Activated CD8-positive, alpha-beta memory T cell treated with anti-CD3 and anti-CD28 coated beads for 48 hours (primary cell): ENCODE data around the gene SPNS3.

Experiments used
- DNase-seq, 3 experiments: peaks; one replicate each; pipeline ENCODE4 v3.0.0-alpha.2; 2020; ENCODE audit warnings: low read depth in 2 of 3, low spot score in 2 of 3

Gene SPNS3

DNA sequence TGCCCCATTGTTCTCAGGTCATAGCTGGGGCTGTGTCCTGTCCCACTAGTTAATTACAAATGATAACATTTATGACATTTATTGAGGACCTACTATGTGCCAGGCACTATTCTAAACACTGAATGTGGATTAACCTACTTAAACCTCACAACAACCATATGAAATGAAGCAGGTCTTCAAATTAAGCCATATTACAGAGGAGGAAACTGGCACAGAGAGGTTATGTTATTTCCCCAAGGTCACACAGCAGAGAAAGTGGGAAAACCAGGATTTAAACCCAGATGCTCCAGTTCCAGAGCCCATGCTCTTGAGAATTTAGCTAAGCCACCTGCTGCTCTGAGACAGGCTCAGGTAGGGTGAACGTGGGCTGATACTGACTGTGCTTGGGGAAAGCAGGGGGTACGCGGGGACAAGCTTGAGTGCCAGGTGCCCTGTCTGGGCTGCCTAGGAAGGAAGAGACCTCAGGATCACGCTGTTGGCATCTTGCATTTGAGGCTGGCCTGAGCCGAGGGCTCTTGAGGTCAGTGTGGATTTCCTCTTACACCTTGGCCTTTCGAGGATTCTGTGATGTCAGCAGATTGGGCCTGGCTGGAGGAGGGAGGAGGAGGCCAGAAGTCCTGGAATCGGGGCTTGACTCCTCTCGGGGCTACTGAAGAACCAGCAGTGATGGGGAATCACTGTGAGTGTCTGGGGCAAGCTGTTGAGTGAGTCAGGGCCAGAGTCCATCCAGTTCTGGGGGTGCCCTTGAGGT lies 73.8 kb downstream of the SPNS3 start:
- DNase-seq, result no peak

DNA sequence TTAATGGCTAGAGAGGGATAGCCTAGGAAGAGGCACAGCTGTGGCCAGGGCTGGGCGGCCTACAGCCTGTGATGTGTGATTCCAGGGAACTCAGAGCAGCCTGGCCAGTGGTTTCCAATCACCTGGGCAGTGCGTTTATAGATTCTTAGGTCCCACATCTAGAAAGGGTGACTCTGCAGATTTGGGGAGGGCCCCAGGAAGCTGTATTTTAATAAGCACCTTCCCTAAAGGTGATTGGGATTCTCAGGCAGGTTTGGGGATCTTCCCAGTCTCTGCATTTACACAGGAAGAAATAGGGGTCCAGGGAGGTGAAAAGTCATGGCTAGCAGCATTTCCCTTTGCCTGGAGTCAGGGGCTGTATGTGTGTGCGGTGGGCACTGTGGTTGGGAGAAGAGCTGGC lies 74.5 kb downstream of the SPNS3 start:
- no peak for DNase-seq

DNA sequence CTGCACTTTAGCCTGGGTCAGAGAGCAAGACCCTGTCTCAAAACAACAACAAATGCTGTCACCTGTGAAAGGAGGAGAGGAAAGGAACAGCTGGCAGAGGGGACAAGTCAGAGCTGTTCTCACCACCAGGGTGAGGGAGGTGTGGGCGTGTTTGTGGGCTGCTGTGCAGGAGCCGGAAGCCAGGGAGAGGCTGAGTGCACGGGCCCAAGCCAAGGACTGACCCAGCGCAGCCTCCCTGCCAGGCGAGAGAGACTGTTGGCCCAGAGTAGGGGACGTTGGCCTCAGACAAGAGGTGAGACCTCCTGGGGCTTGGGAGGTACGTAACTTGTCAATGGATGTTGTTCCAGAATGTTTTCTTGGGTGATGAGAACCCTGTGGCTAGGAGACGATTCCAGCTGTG lies 75.7 kb downstream of the SPNS3 start:
- no peak for DNase-seq

DNA sequence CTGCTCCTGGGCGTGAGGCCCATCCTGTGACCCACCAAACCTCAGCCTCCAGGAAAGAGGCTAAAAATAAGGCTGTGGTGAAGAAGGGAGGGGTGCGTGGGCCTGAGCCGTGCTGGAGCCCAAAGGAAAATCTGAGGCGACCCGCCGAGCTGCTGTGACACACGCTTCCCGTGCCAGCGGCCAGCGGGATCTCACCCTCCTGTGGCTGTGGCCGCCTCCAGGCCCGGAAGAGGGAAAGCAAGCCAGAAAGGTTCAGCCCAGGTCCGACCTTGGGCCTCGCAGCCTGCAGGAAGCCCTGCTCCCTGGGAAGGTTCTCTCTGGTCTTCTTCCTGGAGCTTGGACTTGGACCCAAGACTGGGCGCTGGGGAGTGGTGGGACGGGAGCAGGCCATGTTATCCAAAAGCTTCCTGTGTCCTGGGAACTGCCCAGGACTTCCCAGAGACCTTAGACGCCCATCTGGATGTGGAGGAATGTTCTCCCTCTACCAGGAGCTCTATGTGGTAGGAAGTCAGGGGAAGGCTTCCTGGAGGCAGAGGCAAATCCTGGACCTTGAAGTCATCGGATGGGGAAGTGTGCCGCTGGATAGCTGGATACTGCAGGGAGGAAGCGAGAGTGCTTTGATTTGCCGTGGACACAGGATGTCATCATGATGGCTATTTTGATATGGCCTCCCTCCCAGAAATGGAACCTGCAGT lies 76.3 kb downstream of the SPNS3 start:
- no peak for DNase-seq

DNA sequence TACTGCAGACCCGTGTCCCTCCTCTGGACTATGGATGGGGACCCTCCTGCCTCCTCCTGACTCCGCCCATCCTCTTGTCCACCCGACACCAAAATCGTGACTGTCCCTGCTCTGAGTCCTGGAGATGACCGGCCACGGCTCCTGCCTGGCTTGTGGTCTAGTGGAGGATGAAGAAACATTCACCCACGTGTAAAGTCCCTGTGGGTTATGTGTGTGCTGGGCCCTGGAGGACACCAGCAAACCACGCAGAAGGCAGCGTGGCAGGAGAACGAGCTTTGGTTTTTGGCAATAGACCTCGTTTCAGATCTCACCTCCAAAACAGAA lies 76.8 kb downstream of the SPNS3 start:
- no peak for DNase-seq

DNA sequence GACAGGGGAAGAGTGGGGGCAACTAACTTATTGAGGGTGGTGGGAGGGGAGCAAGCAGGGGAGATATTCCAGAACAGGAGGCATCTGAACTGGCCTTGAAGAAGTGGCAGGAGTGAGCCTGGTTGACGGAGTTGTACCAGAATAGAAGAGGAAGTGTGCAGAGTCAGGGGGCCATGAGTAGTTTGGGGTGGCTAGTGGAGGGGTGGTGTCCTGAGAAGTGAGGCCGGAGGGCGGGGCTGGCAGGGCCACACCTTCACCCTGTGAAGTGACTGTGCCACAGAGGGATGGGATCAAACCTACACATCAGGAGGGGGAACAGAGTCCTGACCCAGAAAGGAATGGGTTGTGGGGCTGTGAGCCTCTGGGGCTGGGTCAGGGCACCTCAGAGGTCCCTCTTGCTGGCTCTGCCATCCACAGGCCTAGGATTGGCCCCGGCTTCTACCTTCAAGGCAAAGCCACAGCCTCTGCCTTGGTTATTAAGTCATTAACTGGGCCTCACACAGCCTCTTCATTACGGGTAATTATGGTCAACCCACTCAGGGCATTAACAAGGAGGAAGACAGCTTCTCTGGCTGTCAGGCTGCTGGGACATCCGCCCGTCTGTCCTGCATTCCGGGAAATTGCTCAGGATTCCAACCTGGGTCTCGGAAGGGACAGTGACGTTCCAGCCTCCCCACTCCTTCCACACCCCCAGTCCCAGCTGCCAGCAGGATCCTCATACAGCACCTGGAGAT lies 77.6 kb downstream of the SPNS3 start:
- no peak for DNase-seq

DNA sequence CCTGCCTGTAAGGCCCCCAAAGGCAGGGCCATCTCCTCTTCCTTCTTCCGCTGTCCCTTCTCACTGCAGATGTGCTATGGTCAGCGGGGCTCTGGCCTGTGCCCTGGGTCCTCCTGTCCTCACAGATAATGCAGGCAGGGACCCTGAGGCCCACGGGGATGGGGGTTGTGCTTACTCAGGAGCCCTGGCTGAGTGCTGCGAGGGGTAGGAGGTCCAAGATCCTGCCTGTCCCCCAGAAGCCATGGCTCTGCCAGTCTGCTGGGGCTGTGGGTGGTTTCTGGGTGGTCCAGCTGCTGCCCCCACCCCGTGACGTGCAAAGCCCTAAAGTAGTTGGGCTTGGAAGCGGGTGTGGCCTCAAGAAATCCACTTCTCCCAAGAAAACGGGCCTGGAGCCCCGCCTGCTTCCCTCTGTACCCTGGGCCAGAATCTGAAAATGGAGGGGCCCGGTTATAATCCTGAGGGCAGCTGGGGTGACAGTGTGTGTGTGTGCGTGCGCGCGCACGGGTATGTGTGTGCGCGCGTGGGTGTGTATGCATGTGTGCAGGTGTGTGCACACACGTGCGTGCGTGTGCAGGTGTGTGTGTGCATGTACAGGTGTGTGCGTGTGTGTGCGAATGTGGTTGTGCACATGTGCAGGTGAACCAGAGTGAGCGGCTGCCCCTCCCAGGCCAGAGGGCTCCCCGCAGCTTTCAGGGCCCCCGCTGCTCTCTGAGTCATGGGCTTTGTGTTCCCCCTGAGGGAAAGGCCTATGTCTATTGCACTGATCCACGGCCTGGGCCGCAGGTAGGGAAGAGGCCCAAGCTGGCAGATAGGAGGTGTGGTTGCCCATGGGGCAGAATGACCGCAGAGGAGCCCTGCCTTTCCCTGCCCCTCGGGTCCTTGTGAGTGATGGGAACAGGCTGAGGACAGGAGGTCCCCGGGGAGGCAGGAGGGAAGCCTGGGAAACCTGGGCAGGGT lies 78.7 kb downstream of the SPNS3 start:
- no peak for DNase-seq

DNA sequence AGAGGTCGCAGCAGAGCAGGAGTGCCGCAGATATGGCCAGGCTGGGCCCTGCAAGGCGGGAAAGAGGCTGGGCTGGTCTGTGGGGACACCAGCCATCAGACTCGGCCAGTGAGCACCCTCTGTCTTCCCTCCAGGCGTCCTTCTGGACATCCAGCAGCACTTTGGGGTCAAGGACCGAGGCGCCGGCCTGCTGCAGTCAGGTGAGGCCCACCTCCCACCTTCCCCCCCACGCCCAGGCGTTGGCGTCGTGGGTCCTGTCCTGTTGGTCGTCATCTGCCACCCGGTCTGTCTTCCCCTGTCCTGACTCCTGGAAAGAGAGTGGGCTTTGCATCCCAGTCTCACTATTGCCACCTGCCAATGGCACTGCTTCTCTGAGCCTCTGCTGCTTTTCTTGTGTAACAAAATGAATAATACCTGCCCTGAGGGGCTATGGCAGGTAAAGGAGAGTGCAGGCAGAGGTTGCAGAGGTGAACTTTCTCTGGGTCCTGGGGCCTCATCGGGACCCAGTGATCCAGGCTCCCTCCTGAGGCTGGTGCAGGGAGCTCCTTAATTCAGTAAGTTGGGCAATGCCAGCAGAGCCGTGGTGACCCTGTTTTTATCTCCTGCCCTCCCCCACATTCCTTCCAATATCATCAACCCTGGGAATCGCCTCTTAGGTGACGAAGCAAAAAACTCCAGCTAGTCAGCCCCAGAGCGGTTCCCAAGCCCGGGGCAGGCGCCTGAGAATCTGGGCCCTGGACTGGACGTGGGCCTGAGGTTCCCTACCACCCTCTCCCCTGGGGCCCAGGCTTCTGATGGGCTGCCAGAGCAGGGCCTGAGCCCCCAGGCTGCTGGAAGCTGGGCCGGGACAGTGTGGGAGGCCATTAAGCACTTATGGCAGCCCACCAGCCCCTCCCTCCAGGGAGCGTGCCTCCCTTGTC lies 79.6 kb downstream of the SPNS3 start:
- no peak for DNase-seq

DNA sequence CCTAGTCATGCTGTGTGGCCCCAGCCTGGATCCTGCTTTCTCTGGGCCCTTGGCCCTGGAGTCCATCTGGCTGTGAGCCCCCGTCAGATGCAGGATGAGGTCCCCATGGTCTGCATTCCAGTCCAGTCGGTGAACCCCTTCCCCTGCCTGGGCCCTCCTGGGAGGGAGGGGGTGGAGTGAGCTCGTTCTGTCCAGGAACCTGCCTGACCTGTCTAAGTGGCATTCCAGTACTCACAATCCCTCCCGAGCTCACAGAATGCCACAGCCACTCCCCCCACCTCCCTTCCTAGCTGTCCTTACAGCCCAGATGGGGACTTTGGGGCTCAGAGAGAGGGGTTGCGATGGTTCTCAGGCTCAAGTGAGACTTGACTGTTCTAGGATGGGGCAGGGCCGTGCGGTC lies 80.5 kb downstream of the SPNS3 start:
- DNase-seq, result no peak

DNA sequence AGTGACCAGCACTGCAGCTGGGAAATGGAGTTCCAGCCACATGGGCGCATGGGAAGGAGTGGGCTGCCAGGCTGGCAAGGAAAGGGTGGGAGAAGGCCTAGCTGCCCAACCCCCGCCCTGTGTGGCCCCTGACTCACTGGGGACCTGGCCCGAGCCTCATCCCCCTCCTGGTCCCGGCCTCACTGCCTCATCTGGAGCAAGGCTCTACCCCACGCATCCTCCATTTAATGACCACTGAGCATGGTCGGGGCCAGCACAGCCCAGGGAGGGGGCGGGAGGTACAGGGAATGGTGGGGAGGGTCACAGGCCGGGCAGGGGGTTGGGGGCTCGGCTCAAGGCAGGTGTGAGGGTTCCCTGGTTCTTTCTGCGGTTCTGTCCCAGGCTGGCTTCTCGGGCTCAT lies 81.0 kb downstream of the SPNS3 start:
- DNase-seq, result no peak

DNA sequence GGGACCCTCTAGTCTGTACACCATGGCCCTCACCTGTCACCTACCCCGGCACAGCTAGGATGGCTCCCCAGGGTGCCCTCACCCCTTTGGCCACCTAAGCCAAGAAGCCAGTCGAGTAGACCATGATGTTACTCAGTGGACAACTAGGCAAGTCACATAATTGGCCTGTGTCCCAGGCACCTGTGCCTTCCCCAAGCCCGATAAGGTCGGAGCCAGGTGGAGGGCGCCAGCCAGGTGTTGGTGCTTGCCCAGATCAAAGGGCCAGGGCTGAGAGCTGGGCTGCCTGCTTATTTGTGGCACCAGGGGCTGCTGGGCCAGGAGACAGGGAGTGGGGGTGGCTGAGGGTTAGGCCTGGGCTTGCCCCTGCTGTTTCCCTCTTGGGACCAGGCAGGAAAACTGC lies 81.8 kb downstream of the SPNS3 start:
- DNase-seq, result no peak

DNA sequence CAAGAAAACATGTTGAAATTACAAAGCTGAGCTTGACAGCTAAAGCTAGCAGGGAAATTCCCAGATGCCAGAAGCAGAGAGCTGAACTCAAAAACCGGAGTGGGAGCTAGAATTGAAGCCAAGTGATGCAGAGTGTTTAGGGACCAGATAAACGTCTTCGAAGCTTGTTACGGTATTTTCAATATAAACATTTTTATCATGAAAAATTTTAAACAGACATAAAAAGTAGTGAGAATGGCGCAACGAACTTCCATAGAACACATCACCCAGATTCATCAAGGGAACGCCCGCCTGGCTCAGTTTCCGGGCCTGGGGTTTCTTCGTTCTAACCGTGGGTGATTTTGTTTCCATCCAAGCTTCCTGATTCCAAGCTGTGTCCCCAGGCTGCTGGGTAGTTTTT lies 83.0 kb downstream of the SPNS3 start:
- no peak for DNase-seq

DNA sequence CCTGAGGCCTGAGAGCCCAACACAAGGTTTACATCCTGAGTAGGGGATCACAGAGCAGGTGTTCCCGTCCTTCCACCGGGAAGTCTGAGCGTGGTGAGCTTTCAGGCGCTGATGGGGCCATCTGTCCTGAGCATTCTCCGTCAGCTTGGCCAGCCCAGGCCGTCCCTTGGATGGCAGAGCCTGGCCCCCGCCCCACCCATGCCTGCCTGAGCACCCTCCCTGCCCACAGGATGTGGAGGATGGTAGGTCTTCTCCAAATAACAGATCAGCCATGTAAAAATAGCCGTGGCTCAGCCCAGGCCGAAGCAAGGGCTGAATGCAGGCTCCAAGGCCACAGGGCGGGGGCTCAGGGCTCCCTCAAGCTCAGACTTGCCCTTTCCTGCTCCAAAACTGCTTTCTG lies 85.2 kb downstream of the SPNS3 start:
- no peak for DNase-seq

DNA sequence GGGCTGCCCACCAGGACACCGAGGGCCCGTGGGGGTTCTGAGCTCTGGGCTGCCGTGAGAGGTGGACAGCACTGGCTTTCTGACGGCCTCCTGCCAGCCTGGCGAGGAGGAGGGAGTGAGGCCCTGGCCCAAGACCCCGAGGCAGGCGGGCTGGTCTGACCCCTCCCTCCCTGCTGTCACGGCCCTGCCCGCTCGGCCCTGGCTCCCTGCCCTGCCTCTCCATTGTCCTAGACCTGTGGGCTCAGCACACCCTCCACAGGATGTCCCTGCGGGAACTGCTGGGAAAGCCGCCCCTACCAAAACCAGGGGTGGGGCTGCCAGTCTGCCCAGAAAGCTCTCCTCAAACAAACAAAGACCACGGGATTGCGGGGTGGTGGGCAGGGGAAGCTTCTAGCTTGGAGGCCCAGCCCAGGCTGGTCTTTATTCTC lies 85.6 kb downstream of the SPNS3 start:
- DNase-seq, result no peak

DNA sequence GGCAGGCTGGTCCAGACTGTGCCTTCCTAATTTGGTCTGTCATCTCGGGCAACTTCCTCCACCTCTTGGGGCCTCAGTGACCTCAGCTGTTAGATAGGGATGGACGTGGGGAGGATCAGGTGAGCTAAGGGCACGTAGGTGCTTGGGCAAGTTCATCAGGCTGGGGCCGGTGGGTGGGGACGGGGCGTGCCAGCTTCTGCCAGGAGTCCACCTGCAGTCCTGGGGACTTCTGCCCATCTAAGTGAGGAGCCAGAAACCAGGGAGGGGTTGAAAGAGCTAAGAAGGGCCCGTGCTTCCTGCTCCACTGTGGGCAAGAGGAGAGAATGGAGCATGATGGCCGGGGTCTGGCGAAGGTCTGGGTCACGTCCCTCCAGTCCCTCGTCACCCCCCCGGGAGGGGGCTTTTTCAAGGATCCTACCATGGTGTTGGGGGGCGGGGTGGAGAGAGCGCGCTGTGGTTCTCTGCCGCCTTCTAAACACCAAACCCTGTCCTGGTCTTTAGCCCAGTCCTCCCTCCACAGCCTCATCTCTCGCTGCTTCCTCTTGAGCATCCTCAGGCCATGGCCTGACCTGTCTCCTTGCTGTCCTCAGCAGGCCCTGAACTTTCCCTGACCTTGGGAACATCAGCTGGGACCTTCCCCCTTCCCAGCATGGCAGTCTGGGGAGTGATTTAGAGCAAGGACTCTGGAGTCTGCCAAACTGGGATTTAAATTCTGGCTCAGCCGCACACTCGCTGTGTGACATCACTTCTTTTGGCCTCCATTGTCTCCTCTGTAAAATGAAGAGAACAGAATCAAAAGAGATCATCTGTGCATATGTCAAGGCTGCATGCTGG lies 86.5 kb downstream of the SPNS3 start:
- no peak for DNase-seq

DNA sequence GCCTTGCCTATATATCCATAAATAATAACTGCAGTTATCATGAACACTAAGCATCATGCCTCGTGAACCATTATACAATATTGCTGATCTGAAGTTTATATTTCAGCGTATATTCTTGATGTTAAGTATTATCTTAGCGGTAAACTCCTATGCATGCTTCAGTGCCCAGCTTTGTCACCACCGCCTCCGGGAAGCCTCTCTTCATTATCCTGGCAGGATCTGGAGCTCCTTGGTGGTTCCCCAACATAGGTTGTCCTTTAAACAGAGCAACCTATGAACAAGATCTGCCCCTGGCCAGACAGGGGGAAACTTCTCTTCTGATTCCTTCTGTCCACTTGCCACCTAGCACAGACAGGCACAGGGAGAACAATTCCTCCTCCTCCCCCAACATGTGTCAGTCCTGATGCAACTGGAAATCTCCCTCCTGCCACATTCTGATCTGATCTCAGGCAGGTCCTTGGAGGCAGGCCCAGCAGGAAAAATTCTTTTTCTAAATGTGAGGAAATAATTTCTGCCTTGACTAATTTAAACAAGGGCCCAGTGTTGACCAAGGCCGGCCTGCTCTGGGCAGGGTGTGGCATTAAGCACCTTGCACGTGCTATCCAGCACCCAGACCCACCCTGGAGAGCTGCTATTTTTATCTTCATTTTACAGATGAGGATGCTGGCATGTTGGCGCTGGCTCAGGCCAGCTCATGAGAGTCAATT lies 87.3 kb downstream of the SPNS3 start:
- DNase-seq, result no peak

DNA sequence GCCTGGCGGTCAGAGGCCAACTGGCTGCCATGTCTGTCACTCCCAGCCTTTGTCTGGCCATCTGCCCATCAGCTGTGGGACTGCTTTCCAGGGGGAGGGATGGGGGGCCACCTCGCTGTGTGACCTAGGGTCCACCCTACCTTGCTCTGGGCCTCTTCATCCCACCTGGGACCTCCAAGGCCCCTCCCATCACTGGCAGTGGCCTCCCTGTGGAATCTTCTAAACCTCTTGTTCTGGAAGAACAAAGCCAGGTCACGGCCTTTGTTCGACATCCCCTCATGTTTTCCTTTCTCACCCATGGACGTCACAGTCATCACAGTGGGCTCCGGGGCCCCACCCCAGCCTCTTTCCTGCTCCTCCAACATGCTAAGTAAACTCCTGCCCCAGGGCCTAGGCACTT lies 88.9 kb downstream of the SPNS3 start:
- no peak for DNase-seq

DNA sequence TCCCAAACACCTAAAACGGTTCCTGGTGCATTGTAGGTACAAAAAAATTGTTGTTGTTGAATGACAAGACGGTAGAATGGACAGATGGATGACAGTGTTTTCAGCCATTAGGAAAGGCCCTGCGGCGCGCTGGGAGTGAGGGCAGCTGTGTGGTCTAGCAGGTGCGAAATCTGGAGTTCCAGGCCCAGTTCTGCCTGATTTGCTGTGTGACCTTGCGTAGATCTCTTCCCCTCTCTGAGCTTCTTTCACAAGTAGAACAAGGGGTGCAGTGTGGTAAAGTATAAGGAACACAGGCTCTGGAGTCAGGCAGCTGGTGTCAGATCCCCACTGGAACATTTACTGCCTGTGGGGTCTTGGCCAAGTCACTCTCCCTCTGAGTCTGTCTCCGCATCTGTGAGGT lies 90.2 kb downstream of the SPNS3 start:
- DNase-seq, result no peak
